ENCODE measurements around the gene PFDN2.

Gene PFDN2

DNA sequence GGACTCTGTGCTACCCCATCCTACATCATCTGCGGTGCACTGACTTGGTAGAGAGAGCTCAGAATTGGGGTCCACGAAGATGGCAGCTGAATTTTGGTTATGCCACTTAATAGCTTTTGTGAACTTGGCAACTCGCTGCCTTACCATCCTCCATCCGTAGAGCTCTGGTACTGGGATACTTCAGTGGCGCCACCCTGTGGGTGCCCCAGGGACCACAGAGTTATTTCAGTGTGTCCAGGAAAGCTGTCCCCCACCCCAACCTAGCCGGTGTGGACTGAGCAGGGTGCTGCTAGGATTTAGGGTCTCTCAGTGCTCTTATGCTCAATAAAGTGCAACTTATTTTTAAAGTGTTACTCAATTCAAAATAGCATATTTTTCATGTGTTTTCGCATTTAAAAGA lies 63.0 kb downstream of the PFDN2 start:
- in situ Hi-C loops (cut with HindIII; ENCODE audit: low pct_ligation_motif_present, low sequenced_read_pairs) = no loop called here
- no peak overlapping the region for H3K4me3 ChIP-seq (ENCODE audit: low read depth, low read length)
- no peak overlapping the region for H3K27ac ChIP-seq
- no peak for DNase-seq
- TF ChIP-seq, protein P1, sequence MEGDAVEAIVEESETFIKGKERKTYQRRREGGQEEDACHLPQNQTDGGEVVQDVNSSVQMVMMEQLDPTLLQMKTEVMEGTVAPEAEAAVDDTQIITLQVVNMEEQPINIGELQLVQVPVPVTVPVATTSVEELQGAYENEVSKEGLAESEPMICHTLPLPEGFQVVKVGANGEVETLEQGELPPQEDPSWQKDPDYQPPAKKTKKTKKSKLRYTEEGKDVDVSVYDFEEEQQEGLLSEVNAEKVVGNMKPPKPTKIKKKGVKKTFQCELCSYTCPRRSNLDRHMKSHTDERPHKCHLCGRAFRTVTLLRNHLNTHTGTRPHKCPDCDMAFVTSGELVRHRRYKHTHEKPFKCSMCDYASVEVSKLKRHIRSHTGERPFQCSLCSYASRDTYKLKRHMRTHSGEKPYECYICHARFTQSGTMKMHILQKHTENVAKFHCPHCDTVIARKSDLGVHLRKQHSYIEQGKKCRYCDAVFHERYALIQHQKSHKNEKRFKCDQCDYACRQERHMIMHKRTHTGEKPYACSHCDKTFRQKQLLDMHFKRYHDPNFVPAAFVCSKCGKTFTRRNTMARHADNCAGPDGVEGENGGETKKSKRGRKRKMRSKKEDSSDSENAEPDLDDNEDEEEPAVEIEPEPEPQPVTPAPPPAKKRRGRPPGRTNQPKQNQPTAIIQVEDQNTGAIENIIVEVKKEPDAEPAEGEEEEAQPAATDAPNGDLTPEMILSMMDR (IDR thresholded peaks at IDR 0.05; ENCODE audit: low read depth, low read length, missing control alignments) = no peak
- H3K27me3 ChIP-seq (replicated peaks) = no peaks in the 10 kb centered on the region
- H3K36me3 ChIP-seq (replicated peaks) = no peaks in the 10 kb centered on the region

DNA sequence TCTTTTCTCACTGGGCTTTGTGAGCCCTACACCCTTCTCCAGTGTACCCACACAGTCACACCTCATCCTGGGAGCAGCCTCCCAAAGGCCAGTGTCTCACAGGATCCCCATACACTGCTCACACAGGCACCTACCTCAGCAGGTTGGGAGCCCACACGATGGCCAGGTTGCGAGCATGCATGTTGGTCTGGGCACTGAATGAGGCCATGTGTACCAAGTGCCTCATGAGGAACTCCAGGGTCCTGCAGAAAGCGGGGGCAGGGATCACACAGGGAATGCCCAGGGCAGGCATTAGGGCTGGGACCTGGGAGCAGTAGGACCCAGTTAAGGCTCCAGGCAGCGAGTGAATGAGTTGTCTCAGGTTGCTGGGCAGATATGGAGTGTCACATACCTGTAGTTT lies 63.6 kb downstream of the PFDN2 start:
- H3K36me3 ChIP-seq (replicated peaks) = no peaks in the 10 kb centered on the region
- TF ChIP-seq, protein P1 (IDR thresholded peaks at IDR 0.05; ENCODE audit: low read depth, low read length, missing control alignments) = no peak
- H3K27ac ChIP-seq = no peak overlapping the region
- in situ Hi-C loops (cut with HindIII; ENCODE audit: low pct_ligation_motif_present, low sequenced_read_pairs) = no loop called here
- no peaks in the 10 kb centered on the region for H3K27me3 ChIP-seq (replicated peaks)
- no peak overlapping the region for H3K4me3 ChIP-seq (ENCODE audit: low read depth, low read length)
- DNase-seq = no peak

DNA sequence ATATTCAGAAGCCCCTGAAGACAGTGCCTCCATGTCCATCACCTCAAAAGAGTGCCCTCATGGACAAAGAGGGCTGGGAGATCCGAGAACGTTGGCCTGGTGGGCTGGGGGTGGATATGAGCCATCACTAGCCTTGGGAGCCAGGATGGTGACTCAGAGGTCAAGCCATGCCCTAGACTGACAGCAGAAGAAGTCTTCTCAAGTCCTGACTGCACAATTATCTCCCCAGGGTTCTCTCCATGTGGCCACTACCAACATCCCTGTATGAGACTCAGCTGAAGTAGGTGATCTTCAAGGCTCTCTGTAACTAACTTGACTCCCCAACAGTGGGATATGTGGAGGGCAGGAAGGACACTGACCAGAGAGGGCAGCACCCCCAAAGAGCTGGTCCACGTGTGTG lies 64.9 kb downstream of the PFDN2 start:
- H3K27me3 ChIP-seq (replicated peaks) = no peaks in the 10 kb centered on the region
- in situ Hi-C loops (cut with HindIII; ENCODE audit: low pct_ligation_motif_present, low sequenced_read_pairs) = no loop called here
- no peak overlapping the region for H3K27ac ChIP-seq
- H3K36me3 ChIP-seq (replicated peaks) = no peaks in the 10 kb centered on the region
- DNase-seq = peak; percentile 16
- H3K4me3 ChIP-seq (ENCODE audit: low read depth, low read length) = no peak overlapping the region
- TF ChIP-seq, protein P1 (IDR thresholded peaks at IDR 0.05; ENCODE audit: low read depth, low read length, missing control alignments) = no peak

DNA sequence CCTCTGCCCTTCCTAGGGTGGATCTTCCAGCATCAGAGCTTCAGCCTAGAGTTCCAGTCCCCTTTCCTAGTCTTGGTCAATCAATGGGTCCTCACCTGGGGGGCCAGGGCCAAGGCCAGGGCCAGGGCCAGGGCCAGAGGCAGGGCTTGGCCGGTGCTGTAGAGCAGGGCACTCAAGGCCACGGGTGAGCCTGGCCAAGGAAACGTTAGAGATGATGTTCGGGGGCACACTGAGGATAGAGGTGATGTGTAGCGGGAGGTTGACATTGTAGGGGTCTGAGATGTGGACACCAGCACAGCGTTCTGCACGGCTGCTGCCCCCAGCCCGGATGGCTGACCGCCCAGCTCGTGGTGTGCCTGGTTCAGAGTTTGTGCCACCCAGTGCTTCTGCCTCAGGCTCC lies 66.6 kb downstream of the PFDN2 start:
- in situ Hi-C loops (cut with HindIII; ENCODE audit: low pct_ligation_motif_present, low sequenced_read_pairs) = no loop called here
- Histone ChIP-seq H3K27ac (no peak overlapping the region), H3K36me3 (replicated peaks) (no peaks in the 10 kb centered on the region), H3K27me3 (replicated peaks) (no peaks in the 10 kb centered on the region), H3K4me3 (ENCODE audit: low read depth, low read length) (no peak overlapping the region)
- TF ChIP-seq, protein P1 (IDR thresholded peaks at IDR 0.05; ENCODE audit: low read depth, low read length, missing control alignments) = no peak
- DNase-seq = no peak
